Fibroblast of the aortic adventitia (primary cell): ENCODE results near the gene R3HDM4. TPM values are rescaled to one million over a fixed set of nuclear protein-coding genes. Genes with fewer than 3 reads are reported as not detected.

Experiments used
- DNase-seq: peaks from one replicate; pipeline ENCODE4 v3.0.0-alpha.2; 2010; ENCODE audit warnings: low read depth
- H3K4me3 ChIP-seq: 2 replicates; pipeline ENCODE4 v1.5.1; 2011; ENCODE audit warnings: low read depth, mild to moderate bottlenecking, control low read depth, low read length, moderate library complexity
- CTCF ChIP-seq: IDR thresholded peaks from 2 replicates; pipeline ENCODE4 v1.5.1; 2011; ENCODE audit warnings: mild to moderate bottlenecking, low read length, control low read depth, inconsistent platforms; ENCODE audit not compliant: insufficient read depth
- total RNA-seq: library from RNA; depleted of rRNA; stranded (reverse); fragments of >200 nt; gene quantifications from 2 replicates; pipeline ENCODE4 v1.2.3, GENCODE V29; 2012; ENCODE audit warnings: low replicate concordance

The R3HDM4 gene
- total RNA-seq, 1 donor, result 25.8 TPM

- no peak overlapping the region for H3K4me3 ChIP-seq
- TF ChIP-seq CTCF, result no peak
- peak; percentile 59 for DNase-seq
Measured at GRCh38 chr19:934865-935479, 22.0 kb upstream of the R3HDM4 start.

GRCh38 chr19:934197-934840 is 21.3 kb upstream of the R3HDM4 start:
- DNase-seq, result no peak
- no peak for TF ChIP-seq CTCF
- no peak overlapping the region for H3K4me3 ChIP-seq

- peak overlapping the region; percentile 28 for H3K4me3 ChIP-seq
- no peak for DNase-seq
- no peak for TF ChIP-seq CTCF
Measured at GRCh38 chr19:933553-933882, 20.5 kb upstream of the R3HDM4 start.

- peak overlapping the region; percentile 35 for H3K4me3 ChIP-seq
- peak; percentile 92 for DNase-seq
- no peak for TF ChIP-seq CTCF
Measured at GRCh38 chr19:932648-933552, 19.9 kb upstream of the R3HDM4 start.

GRCh38 chr19:931860-932647 is 19.0 kb upstream of the R3HDM4 start:
- TF ChIP-seq CTCF, result no peak
- H3K4me3 ChIP-seq, result no peak overlapping the region
- DNase-seq, result no peak

GRCh38 chr19:929891-930258 is 16.9 kb upstream of the R3HDM4 start:
- no peak overlapping the region for H3K4me3 ChIP-seq
- no peak for TF ChIP-seq CTCF

More at GRCh38 chr19:929891-930258, 16.9 kb upstream of the R3HDM4 start:
- DNase-seq, result no peak
